ENCODE measurements around the gene GPRC5B.

The GPRC5B gene, protein sequence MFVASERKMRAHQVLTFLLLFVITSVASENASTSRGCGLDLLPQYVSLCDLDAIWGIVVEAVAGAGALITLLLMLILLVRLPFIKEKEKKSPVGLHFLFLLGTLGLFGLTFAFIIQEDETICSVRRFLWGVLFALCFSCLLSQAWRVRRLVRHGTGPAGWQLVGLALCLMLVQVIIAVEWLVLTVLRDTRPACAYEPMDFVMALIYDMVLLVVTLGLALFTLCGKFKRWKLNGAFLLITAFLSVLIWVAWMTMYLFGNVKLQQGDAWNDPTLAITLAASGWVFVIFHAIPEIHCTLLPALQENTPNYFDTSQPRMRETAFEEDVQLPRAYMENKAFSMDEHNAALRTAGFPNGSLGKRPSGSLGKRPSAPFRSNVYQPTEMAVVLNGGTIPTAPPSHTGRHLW

DNA sequence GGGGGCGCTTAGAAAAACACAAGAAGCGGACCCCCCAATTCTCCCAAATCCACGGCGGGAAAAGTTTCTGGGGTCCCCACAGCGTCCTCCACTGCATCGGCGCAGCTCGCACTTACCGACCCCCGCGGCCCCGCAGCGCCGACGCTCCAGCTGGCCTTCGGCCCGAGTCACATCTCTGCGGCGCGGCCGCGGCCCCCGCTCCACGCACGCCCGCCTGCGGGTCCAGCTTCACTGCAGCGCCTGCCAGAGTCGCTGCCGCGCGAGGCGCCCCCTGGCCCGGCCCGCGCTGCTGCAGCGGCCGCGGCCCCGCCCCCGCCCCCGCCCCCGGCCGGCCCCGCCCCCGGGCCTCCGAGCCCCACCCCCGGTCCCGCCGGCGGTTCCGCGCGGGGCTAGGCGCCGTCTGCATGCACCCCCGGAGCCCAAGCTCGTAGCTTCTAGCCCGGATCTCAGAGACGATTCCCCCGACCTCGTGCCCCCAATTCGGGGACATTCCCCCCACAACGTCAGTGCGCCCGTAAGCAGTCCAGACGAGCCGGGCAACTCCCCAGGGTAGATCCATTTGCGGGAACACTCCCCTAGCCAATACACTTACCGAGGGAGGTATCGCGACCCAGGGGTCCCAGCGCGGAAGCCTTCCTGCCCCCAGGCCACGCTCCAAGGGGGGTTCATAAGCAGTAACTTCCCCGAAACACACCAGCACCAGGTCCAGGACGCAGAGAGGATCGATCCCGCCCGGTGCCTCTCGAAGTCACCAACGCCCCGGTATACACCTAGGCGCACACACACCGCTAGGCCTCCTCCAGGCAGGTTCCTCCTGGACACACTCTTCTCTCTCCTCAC is at the start of gene GPRC5B:
Gene GPRC5B (minus strand): TSS at position 238 of the 840 bp plus-strand sequence. CDS start 12,003 bp downstream, outside the sequence.
- DNase-seq (ENCODE audit: low read depth), result peak; percentile 15

GRCh38 chr16:19933740-19934139 is 49.1 kb upstream of the GPRC5B start:
- DNase-seq (ENCODE audit: low read depth), result no peak

DNA sequence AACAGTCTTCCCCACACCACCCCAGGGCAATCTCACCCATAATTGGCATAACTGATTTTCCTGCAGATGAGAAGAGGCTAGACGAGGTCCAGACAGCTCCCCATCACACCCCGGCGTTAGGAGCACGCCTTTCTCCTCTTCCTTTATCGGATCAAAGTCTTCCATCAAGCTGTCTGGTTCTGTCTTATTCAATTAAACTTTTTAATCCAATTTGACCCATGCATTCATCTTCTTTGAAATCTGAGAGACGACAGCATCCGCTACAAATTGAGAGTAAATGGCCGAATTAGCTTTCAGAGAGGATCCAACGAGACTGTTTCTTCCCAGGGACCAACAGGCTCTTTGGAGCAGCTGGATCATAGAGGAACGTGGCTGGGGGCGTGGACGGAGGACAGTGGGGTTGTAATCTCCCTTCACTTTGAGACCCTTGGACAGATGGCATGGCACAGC is 44.4 kb upstream of the GPRC5B start:
- no peak for DNase-seq (ENCODE audit: low read depth)

- no peak for DNase-seq (ENCODE audit: low read depth)
These were observed 43.8 kb upstream of the GPRC5B start for GRCh38 chr16:19928432-19928831.

DNA sequence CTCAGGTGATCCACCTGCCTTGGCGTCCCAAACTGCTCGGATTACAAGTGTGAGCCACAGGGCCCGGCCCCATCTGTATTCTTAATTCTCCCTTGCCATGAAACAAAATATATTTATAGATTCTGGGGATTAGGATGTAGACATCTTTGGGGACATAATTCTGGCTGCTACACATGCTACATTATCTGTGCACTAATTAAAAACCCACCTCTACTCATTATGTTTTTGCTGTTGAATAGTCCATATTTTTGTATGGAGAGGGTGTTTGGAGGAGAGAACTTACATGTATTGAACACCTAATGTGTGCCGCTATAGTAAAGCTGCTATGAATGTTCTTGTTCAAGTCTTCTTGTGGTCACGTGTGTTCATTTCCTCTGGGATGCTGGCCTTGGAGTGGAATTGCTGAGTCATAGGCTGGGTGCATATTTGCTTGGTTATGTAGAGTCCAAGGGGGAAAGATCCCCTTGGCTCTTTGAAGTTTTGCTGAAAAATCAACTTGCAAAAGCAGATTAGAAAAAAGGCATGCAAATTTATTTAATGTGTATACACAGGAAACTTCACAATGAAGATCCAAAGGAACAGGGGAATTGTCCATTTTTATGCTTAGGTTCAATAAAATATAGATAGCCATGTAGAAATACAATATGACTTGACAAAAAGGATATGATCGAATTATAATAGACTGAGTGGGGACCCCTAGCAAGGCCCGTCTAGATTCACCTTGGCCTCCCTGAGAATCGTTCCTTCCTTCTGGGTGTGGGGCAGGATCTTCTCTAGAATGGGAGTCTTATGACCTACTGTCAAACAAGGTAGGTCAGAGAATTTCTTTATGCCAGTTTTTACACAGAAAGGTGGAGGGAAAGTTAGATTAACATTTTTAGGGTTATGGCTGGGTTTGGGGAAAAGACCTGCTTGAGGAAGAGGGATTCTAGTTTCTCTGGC is 42.1 kb upstream of the GPRC5B start:
- peak; percentile 72 for DNase-seq (ENCODE audit: low read depth)

GRCh38 chr16:19923396-19923795 is 38.7 kb upstream of the GPRC5B start:
- no peak for DNase-seq (ENCODE audit: low read depth)

- DNase-seq (ENCODE audit: low read depth), result no peak
These were observed 34.5 kb upstream of the GPRC5B start for GRCh38 chr16:19919142-19919541.

- no peak for DNase-seq (ENCODE audit: low read depth)
These were observed 31.4 kb upstream of the GPRC5B start for GRCh38 chr16:19916064-19916463.

GRCh38 chr16:19914877-19915276 is 30.2 kb upstream of the GPRC5B start:
- DNase-seq (ENCODE audit: low read depth), result no peak

DNA sequence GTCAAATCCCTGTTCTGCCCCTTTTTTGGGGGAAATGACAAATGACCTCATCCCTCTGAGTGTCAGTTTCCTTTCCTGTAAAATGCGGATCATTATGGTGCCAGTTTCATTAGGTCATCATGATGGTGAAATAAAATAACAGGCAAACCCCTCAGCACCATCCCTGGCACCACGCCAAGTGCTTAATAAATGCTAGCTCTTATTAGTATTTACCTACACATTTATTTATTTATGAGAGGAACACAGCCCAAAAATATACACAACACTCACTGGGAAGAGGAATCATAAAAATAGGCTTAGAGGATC is 28.6 kb upstream of the GPRC5B start:
- no peak for DNase-seq (ENCODE audit: low read depth)

- DNase-seq (ENCODE audit: low read depth), result peak; percentile 42
These were observed 28.0 kb upstream of the GPRC5B start for GRCh38 chr16:19912455-19913339.

GRCh38 chr16:19911747-19912454 is 27.3 kb upstream of the GPRC5B start:
- no peak for DNase-seq (ENCODE audit: low read depth)

DNA sequence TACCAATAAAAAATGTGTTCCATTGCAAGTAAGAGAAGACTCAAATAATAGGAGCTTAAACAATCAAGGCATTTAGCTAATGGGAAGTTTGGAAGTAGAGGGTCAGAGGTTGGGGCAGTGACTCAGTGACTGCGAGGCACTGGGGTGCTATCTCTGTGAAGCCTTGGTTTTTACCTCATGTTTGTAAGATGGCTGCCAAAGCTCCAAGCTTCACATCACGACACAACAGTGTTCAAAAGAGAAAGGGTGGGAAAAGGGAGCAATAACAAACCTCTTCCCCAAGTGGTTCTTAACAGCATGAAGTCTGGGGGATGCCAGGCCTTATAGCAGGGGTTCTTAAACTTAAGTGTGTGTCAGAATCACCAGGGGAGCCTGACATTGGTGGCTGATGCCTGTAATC is 26.6 kb upstream of the GPRC5B start:
- DNase-seq (ENCODE audit: low read depth), result no peak

GRCh38 chr16:19909750-19910322 is 25.2 kb upstream of the GPRC5B start:
- peak; percentile 10 for DNase-seq (ENCODE audit: low read depth)

DNA sequence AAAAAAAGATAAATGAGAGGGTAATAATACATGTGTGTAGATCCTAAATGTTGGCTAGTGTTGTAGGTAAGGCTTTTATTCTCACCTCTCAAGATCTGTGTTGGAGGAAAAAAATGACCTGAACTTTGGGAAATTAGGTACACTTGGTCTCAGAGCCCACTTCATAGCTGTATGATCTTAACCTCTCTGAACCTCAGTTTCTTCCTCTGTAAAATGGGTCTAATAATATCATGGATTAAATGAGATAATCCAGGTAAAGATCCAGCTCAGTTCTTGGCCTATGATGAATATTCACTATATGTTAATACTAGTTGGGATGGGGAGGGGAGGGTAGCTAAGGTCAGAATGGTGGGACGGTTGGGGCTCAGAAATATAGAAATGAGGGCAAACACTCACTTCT is 24.3 kb upstream of the GPRC5B start:
- no peak for DNase-seq (ENCODE audit: low read depth)

DNA sequence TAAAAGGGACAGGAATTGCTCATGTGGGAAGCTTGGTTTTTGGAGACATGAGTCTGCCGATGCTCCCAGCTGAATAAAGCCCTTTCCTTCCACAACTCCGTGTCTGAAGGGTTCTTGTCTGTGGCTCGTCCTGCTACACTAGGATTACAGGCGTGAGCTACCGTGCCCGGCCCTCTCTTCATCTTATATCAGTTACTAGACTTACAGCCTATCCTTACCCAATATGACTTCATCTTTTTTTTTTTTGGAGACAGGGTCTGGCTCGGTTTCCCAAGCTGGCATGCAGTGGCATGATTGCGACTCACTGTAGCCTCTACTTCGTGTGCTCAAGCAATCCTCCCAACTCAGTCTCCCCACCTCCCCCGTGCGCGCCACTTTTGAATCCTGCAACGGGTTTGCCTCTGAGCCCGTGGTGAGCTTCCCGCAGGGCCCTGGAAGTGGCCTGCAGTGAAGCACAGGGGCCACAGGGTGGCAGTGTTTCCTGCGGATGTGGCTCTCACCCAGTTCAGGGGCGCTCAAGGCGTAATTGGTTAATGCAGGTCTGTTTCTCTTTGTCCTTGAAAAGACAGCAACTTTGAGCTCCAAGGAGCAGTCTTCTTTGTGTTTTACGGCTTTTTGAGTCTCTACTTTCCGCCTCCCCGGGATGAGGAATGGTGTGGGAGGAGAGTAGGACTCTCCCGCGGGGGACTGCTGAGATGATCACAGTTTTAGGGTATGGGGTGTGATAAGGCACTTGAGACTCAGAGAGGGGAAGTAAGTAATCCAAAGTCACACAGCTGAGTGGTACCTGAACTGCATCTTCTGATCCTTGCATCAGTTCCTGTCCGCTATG is 22.7 kb upstream of the GPRC5B start:
- DNase-seq (ENCODE audit: low read depth), result peak; percentile 62

DNA sequence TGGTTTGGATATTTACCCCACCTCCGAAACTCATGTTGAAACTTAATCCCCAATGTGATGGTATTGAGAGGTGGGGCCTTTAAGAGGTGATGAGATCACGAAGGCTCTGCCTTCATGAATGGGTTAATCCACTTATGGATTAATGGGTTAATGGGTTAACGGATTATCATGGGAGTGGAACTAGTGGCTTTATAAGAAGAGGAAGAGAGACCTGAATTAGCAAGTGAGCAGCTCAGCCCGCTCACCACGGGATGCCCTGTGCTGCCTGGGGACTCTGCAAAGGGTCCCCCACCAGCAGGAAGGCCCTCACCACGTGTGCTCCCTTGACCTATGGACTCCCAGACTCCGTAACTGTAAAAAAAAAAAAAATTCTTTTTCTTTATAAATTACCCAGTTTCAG is 16.5 kb upstream of the GPRC5B start:
- DNase-seq (ENCODE audit: low read depth), result no peak

DNA sequence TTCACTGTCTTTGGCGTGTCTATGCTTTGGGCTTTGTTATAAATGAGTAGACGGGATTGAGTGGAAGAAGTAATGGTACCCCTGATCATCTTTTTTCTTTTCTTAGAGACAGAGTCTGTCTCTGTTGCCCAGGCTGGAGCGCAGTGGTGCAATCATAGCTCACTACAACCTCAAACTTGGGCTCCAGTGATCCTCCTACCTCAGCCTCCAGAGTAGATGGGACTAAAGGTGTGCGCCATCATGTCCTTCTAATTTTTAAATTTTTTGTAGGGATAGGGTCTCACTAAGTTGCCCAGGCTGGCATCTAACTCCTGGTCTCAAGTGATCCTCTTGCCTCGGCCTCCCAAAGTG is 14.9 kb upstream of the GPRC5B start:
- no peak for DNase-seq (ENCODE audit: low read depth)

GRCh38 chr16:19898924-19899604 is 14.4 kb upstream of the GPRC5B start:
- peak; percentile 44 for DNase-seq (ENCODE audit: low read depth)
